Nephron progenitor cell (in vitro differentiated cells): Measurements from ENCODE around the gene XPO5.
A peak's percentile ranks its signal among the peaks of the same experiment; 100 is the strongest.

ENCODE experiments used
- DNase-seq: peaks from one replicate; pipeline ENCODE4 v3.0.0; 2021
- H3K27ac Mint-ChIP-seq: 2 replicates; pipeline ENCODE4 v1.8.0; 2021; ENCODE audit warnings: mild to moderate bottlenecking, moderate library complexity, mixed read lengths
- H3K27me3 Mint-ChIP-seq: 2 replicates; pipeline ENCODE4 v1.8.0; 2021; ENCODE audit warnings: mild to moderate bottlenecking, low read depth, mixed read lengths; ENCODE audit not compliant: poor library complexity
- H3K36me3 Mint-ChIP-seq: 2 replicates; pipeline ENCODE4 v1.8.0; 2021; ENCODE audit warnings: low read depth, mixed read lengths
- H3K4me1 Mint-ChIP-seq: 2 replicates; pipeline ENCODE4 v1.8.0; 2021; ENCODE audit warnings: mixed read lengths
- H3K4me3 Mint-ChIP-seq: 2 replicates; pipeline ENCODE4 v1.8.0; 2021; ENCODE audit warnings: mild to moderate bottlenecking, moderate library complexity, mixed read lengths
- H3K9me3 Mint-ChIP-seq: 2 replicates; pipeline ENCODE4 v1.8.0; 2021; ENCODE audit warnings: mild to moderate bottlenecking, moderate library complexity, mixed read lengths
- TF ChIP-seq, protein P1 (sequence below): fragments of 200-600 bp; sonication (generic); IDR thresholded peaks from 2 replicates; pipeline ENCODE4 v1.5.0; 2021; ENCODE audit warnings: antibody characterized with exemption

Gene XPO5

DNA sequence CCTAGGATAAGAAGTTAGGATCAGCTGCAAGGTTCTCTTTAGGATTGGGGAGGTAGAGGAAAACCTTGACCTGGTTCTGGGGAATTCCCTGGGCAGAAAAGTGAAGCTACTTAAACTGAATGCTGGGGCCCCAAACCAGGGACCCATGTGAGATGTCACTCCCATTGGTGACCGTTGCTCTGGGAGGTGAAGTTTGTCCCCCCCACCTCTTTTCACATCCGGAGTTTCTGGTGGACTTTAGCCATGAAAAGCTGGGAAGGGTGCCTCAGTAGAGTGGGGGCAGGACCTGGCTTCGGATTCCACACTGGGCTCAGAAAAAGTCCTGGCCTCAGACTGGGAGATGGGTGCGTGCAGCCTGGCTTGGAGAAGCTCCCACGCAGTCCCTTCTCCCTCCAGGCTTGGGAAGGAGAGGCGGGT, 85.3 kb downstream of the XPO5 start:
- H3K4me3 Mint-ChIP-seq, result no peak overlapping the region
- no peak overlapping the region for H3K27ac Mint-ChIP-seq
- TF ChIP-seq, protein P1, sequence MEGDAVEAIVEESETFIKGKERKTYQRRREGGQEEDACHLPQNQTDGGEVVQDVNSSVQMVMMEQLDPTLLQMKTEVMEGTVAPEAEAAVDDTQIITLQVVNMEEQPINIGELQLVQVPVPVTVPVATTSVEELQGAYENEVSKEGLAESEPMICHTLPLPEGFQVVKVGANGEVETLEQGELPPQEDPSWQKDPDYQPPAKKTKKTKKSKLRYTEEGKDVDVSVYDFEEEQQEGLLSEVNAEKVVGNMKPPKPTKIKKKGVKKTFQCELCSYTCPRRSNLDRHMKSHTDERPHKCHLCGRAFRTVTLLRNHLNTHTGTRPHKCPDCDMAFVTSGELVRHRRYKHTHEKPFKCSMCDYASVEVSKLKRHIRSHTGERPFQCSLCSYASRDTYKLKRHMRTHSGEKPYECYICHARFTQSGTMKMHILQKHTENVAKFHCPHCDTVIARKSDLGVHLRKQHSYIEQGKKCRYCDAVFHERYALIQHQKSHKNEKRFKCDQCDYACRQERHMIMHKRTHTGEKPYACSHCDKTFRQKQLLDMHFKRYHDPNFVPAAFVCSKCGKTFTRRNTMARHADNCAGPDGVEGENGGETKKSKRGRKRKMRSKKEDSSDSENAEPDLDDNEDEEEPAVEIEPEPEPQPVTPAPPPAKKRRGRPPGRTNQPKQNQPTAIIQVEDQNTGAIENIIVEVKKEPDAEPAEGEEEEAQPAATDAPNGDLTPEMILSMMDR, result no peak
- no peaks in the 10 kb centered on the region for H3K36me3 Mint-ChIP-seq
- H3K4me1 Mint-ChIP-seq, result peaks cover 21% of the 10 kb centered on the region
- DNase-seq, result no peak
- no peaks in the 10 kb centered on the region for H3K27me3 Mint-ChIP-seq
- H3K9me3 Mint-ChIP-seq, result no peaks in the 10 kb centered on the region

DNA sequence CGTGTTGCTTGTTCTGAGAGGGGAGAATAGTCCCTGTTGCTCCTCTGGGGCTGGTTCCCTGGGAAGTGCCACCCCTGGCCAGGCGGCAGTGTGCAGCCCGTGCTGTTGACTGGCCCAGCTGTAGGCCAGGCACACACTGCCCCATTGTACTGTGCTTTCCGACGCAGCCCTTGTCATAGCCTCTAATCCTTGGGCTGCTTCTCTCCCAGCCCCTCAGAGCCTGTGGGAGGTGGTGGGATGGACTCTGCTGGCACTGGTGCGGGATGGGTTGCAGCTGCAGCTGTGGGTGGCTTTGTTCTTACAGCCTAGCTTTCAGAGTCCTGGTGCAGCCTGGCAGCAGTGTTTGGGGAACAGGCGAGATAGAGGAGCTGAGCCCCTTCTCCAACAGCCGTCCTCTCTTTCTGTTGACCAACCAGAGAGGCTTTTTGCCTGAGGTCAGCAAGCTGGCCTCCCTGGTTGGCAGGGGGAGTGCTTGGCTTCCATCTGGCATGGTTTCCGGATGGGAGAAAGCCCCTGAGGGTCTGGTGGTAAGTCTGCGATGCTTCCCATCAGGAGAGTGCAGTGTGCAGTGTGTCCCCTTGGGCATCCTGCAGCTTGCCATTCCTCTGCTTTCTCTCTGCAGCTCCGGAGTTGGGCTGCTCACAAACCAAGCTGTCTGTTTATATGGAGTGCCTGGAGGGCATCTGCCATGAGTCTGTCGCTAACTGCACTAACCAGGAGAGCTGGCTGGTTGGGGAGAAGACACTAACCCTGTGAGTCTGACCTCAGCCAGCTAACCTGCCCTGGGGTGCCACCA, 86.4 kb downstream of the XPO5 start:
- H3K27me3 Mint-ChIP-seq, result no peaks in the 10 kb centered on the region
- TF ChIP-seq, protein P1, result no peak
- no peaks in the 10 kb centered on the region for H3K36me3 Mint-ChIP-seq
- no peak overlapping the region for H3K4me3 Mint-ChIP-seq
- H3K27ac Mint-ChIP-seq, result peak overlapping the region; percentile 66
- no peaks in the 10 kb centered on the region for H3K9me3 Mint-ChIP-seq
- H3K4me1 Mint-ChIP-seq, result peaks cover 15% of the 10 kb centered on the region
- no peak for DNase-seq

DNA sequence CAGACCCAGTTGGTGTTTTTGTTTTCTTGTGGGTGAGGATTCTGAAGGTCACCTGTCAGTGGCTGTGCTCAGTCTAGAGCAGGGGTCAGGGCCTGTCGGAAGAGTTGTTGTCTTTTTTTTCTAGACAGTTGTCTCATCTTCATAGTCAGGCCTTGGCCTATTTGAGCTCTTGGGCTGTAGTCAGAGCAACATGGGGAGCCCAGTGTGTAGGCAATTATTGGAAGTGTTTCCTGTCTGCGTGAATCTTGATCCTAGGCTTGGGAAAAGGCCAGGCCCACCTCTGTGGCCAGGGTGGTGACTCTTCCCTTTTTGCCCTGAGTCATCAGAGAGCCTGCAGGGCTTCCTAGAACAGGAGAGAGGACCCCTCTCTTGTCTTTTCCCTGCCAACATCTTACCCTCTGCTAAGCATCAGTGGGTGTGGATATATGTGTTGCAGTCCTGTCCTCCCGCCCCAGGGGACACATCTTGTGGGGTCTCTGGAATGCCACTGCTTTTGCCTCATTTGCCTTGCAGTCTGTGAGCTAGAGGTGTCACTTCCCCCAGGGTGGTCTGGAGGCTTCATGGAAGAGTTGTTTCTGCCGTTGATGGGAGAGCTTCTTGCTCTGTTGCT, 87.1 kb downstream of the XPO5 start:
- no peak overlapping the region for H3K27ac Mint-ChIP-seq
- peaks cover 15% of the 10 kb centered on the region for H3K4me1 Mint-ChIP-seq
- no peaks in the 10 kb centered on the region for H3K9me3 Mint-ChIP-seq
- DNase-seq, result no peak
- H3K27me3 Mint-ChIP-seq, result no peaks in the 10 kb centered on the region
- TF ChIP-seq, protein P1, result no peak
- no peak overlapping the region for H3K4me3 Mint-ChIP-seq
- H3K36me3 Mint-ChIP-seq, result no peaks in the 10 kb centered on the region

DNA sequence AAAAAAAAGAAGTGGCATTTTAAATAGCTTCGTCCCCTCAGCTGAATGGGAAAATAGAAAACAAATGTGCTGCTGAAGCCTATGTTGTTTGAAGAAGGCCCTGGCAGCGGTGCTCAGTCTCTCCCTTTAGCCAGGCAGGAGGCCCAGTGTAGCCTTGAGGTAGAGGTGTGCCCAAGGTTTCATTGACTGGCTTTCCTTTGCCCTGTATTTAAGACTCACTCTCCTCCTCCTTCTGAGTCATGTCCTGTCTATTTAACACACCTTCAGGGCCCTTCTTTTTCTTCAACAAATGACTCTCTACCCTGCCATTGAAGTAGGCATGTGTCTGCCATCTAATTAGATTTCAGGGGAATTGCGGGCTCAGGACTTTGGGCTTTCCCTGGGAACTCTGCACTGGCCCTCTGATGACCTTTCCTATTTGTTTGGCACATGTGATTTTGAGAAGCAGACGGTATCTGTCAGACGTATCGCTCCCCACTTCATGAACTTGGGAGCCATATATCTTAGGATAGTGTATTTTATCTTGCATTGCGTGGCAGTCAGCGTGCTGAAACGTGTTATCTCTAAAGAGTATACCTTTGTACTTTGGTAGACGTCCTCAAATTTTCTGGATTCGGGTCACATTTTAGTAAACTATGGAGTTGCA, 94.1 kb downstream of the XPO5 start:
- no peak overlapping the region for H3K4me3 Mint-ChIP-seq
- no peak overlapping the region for H3K27ac Mint-ChIP-seq
- peaks cover 50% of the 10 kb centered on the region for H3K4me1 Mint-ChIP-seq
- TF ChIP-seq, protein P1, result no peak
- no peaks in the 10 kb centered on the region for H3K9me3 Mint-ChIP-seq
- peaks cover 9% of the 10 kb centered on the region for H3K27me3 Mint-ChIP-seq
- no peak for DNase-seq
- H3K36me3 Mint-ChIP-seq, result peaks cover 6% of the 10 kb centered on the region

DNA sequence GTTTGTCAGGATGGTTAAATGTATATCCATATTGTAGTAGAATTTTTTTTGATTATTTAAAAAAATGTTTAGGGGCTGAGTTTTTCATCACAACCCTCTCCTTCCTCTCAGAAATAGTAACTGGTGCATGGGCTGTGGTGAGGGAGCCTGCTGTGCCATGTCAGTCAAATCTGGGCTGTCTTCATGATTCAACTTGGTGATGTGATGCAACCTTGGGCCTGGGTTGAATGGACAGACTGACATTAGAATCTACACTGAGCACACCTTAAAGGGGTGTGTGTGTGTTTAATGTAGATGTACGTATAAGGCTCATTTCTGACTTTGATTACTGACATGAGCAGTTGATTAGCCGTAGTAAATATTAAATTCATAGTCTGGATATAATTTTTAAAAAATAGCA, 94.8 kb downstream of the XPO5 start:
- Mint-ChIP-seq H3K27ac (no peak overlapping the region), H3K4me1 (peaks cover 55% of the 10 kb centered on the region), H3K36me3 (peaks cover 6% of the 10 kb centered on the region), H3K4me3 (no peak overlapping the region), H3K27me3 (peaks cover 9% of the 10 kb centered on the region), H3K9me3 (no peaks in the 10 kb centered on the region)
- no peak for DNase-seq
- TF ChIP-seq, protein P1, result no peak
